ENCODE results near the gene ARL8A.

ARL8A gene

DNA sequence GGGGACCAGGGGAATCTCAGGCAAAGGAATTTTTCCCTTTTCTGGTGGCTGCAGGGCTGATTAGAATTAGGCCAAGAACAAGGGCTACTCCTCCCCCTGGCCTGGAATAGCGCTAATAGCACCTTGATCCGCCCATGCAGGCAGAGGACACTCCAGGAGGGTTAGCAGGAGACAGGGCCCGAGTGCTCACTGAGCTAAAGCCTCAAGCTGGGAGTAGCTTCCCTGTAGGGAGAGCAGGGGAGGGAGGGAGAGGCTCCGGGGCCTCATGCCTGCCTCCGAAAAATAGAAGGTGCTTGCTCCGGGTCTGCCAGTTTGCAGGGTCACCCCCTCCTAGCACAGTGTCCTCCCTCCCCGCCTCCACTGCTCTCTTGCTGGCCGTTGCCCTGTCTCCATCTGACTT lies 12.1 kb upstream of the ARL8A start:
- no peak for DNase-seq (ENCODE audit: low read depth)
- H3K4me3 ChIP-seq (ENCODE audit: control insufficient read depth, low read depth, low read length): no peak overlapping the region
- no peak for TF ChIP-seq CTCF (IDR thresholded peaks at IDR 0.05; ENCODE audit: control insufficient read depth, insufficient read depth, low read depth, low read length, missing control alignments)

- no peak for DNase-seq (ENCODE audit: low read depth)
- TF ChIP-seq CTCF (IDR thresholded peaks at IDR 0.05; ENCODE audit: control insufficient read depth, insufficient read depth, low read depth, low read length, missing control alignments): no peak
- no peak overlapping the region for H3K4me3 ChIP-seq (ENCODE audit: control insufficient read depth, low read depth, low read length)
Observed at GRCh38 chr1:202155478-202156021, 11.0 kb upstream of the ARL8A start.

- DNase-seq (ENCODE audit: low read depth): peak; percentile 24
- no peak overlapping the region for H3K4me3 ChIP-seq (ENCODE audit: control insufficient read depth, low read depth, low read length)
- TF ChIP-seq CTCF (IDR thresholded peaks at IDR 0.05; ENCODE audit: control insufficient read depth, insufficient read depth, low read depth, low read length, missing control alignments): peak; percentile 66
Observed at GRCh38 chr1:202154766-202155477, 10.4 kb upstream of the ARL8A start.

GRCh38 chr1:202154148-202154765 lies 9.7 kb upstream of the ARL8A start:
- no peak overlapping the region for H3K4me3 ChIP-seq (ENCODE audit: control insufficient read depth, low read depth, low read length)
- TF ChIP-seq CTCF (IDR thresholded peaks at IDR 0.05; ENCODE audit: control insufficient read depth, insufficient read depth, low read depth, low read length, missing control alignments): no peak
- no peak for DNase-seq (ENCODE audit: low read depth)

DNA sequence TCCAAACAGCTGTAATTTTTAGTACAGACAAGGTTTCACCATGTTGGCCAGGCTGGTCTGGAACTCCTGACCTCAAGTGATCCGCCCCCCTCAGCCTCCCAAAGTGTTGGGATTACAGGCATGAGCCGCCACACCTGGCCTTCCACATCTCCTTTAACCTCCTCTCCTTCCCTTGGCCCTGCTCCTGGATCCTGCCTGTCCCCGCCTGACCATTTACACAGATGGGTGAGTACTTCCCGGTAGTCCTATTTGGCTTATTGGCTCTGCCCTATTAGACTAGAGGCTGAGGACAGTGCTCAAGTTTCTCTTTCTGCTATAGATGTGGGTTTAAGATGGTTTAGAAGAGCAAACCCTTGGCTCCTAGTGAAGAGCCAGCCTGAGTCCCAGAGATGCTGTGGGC lies 8.7 kb upstream of the ARL8A start:
- no peak for TF ChIP-seq CTCF (IDR thresholded peaks at IDR 0.05; ENCODE audit: control insufficient read depth, insufficient read depth, low read depth, low read length, missing control alignments)
- no peak overlapping the region for H3K4me3 ChIP-seq (ENCODE audit: control insufficient read depth, low read depth, low read length)
- DNase-seq (ENCODE audit: low read depth): no peak

DNA sequence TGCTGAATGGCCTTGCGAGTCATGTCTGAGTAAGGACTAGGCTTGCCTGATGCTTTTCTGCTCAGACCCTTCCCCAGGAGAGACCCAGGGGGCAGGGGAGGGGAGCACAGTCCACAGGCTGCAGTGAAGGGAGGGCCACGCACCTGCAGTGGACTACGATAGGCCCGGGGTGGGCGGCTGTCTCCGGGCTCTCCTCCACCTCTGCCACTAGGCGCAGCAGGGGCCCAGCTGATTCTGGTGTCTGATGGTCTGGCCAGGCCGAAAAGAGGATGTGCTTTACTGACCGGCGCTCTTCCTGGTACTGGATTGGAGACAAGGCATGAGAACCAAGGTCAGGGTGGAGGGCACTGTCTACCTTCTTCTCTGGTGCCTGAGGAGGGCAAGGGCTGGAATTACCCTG lies 7.9 kb upstream of the ARL8A start:
- DNase-seq (ENCODE audit: low read depth): no peak
- TF ChIP-seq CTCF (IDR thresholded peaks at IDR 0.05; ENCODE audit: control insufficient read depth, insufficient read depth, low read depth, low read length, missing control alignments): no peak

More for the DNA sequence above, 7.9 kb upstream of the ARL8A start:
- no peak overlapping the region for H3K4me3 ChIP-seq (ENCODE audit: control insufficient read depth, low read depth, low read length)

Measured in AG09309 (cell line).